Neutrophil (primary cell): ENCODE results near the gene CTDSPL.

Experiments
- H3K27ac ChIP-seq: fragments of 200-600 bp; sonication (generic); 2 replicates; pipeline ENCODE4 v1.5.1; 2016; ENCODE audit warnings: mild to moderate bottlenecking, moderate library complexity
- H3K27me3 ChIP-seq: fragments of 200-600 bp; sonication (generic); 2 replicates; pipeline ENCODE4 v1.6.0; 2016; ENCODE audit warnings: mild to moderate bottlenecking
- H3K36me3 ChIP-seq: fragments of 200-600 bp; sonication (generic); 2 replicates; pipeline ENCODE4 v1.5.1; 2017
- H3K4me1 ChIP-seq, 2 experiments: fragments of 200-600 bp in 1 of 2; sonication (generic) in 1 of 2; 1 replicate in 1 of 2; 2 replicates in 1 of 2; pipeline versions ENCODE4 v1.5.1 to v1.6.1; 2013 to 2016; ENCODE audit warnings: low read depth in 1 of 2, low read length in 1 of 2, mild to moderate bottlenecking in 1 of 2, moderate library complexity in 1 of 2; ENCODE audit not compliant: control insufficient read depth in 1 of 2, insufficient read depth in 1 of 2
- H3K4me3 ChIP-seq, 2 experiments: fragments of 200-600 bp in 1 of 2; sonication (generic) in 1 of 2; 1 replicate in 1 of 2; 2 replicates in 1 of 2; pipeline ENCODE4 v1.5.1; 2013 to 2016; ENCODE audit warnings: low read depth in 1 of 2, low read length in 1 of 2, mild to moderate bottlenecking in 1 of 2, moderate library complexity in 1 of 2
- H3K9me3 ChIP-seq: fragments of 200-600 bp; sonication (generic); 2 replicates; pipeline ENCODE4 v1.5.1; 2016
- CTCF ChIP-seq: fragments of 200-600 bp; sonication (generic); IDR thresholded peaks from 2 replicates; pipeline ENCODE4 v1.5.1; 2016; ENCODE audit warnings: antibody characterized with exemption

Gene CTDSPL

GRCh38 chr3:37990527-37990926 is 128.8 kb downstream of the CTDSPL start, which contains the start of gene VILL:
Gene VILL (plus strand): TSS chr3:37990786. CDS start chr3:37993673, 2,887 bp downstream.
- Histone ChIP-seq H3K36me3 (no peaks in the 10 kb centered on the region), H3K27ac (no peak within 1 kb of the TSS), H3K27me3 (no peaks in the 10 kb centered on the region), H3K9me3 (no peaks in the 10 kb centered on the region), H3K4me1 (peaks cover 80 to 81% of the 10 kb centered on the region in 2 experiments), H3K4me3 (no peak within 1 kb of the TSS)
- no peak for TF ChIP-seq CTCF

- Histone ChIP-seq H3K9me3 (no peaks in the 10 kb centered on the region), H3K4me3 (no peak overlapping the region), H3K27me3 (no peaks in the 10 kb centered on the region), H3K27ac (no peak overlapping the region), H3K36me3 (no peaks in the 10 kb centered on the region), H3K4me1 (peaks cover 79 to 80% of the 10 kb centered on the region in 2 experiments)
- no peak for TF ChIP-seq CTCF
Measured at GRCh38 chr3:37991109-37991508, 129.4 kb downstream of the CTDSPL start.

GRCh38 chr3:37991823-37992222 is 130.1 kb downstream of the CTDSPL start:
- no peak for TF ChIP-seq CTCF
- Histone ChIP-seq H3K9me3 (no peaks in the 10 kb centered on the region), H3K4me1 (peaks cover 74 to 75% of the 10 kb centered on the region in 2 experiments), H3K4me3 (no peak overlapping the region), H3K36me3 (no peaks in the 10 kb centered on the region), H3K27me3 (no peaks in the 10 kb centered on the region), H3K27ac (no peak overlapping the region)

GRCh38 chr3:37992271-37993066 is 130.8 kb downstream of the CTDSPL start:
- Histone ChIP-seq H3K4me3 (no peak overlapping the region), H3K27me3 (no peaks in the 10 kb centered on the region), H3K4me1 (peaks cover 74 to 75% of the 10 kb centered on the region in 2 experiments), H3K36me3 (no peaks in the 10 kb centered on the region), H3K9me3 (no peaks in the 10 kb centered on the region), H3K27ac (peak overlapping the region; percentile 71)
- no peak for TF ChIP-seq CTCF

GRCh38 chr3:37993067-37993455 is 131.4 kb downstream of the CTDSPL start:
- no peak for TF ChIP-seq CTCF
- Histone ChIP-seq H3K27me3 (no peaks in the 10 kb centered on the region), H3K4me1 (peaks cover 74 to 75% of the 10 kb centered on the region in 2 experiments), H3K36me3 (no peaks in the 10 kb centered on the region), H3K27ac (peak overlapping the region; percentile 71), H3K9me3 (no peaks in the 10 kb centered on the region), H3K4me3 (peak overlapping the region in 1 of 2 experiments; percentile 75)
